Osteocyte (in vitro differentiated cells): ENCODE data around the gene IL2RA. TPM values are rescaled to one million over a fixed set of nuclear protein-coding genes. Genes with fewer than 3 reads are reported as not detected.

ENCODE experiments used
- DNase-seq: peaks from one replicate; pipeline ENCODE4 v3.0.0; 2021; ENCODE audit warnings: mixed read lengths; ENCODE audit not compliant: unreplicated experiment; ENCODE audit errors: extremely low spot score
- H3K27ac Mint-ChIP-seq: one replicate; pipeline ENCODE4 v1.8.0; 2021; ENCODE audit warnings: mild to moderate bottlenecking, mixed read lengths; ENCODE audit not compliant: unreplicated experiment
- H3K27me3 Mint-ChIP-seq: one replicate; pipeline ENCODE4 v1.8.0; 2021; ENCODE audit warnings: mixed read lengths; ENCODE audit not compliant: unreplicated experiment
- H3K36me3 Mint-ChIP-seq: one replicate; pipeline ENCODE4 v1.8.0; 2021; ENCODE audit warnings: mixed read lengths; ENCODE audit not compliant: unreplicated experiment
- H3K4me1 Mint-ChIP-seq: one replicate; pipeline ENCODE4 v1.8.0; 2021; ENCODE audit warnings: mixed read lengths; ENCODE audit not compliant: unreplicated experiment
- H3K4me3 Mint-ChIP-seq: one replicate; pipeline ENCODE4 v1.8.0; 2021; ENCODE audit warnings: mild to moderate bottlenecking, moderate library complexity, mixed read lengths; ENCODE audit not compliant: unreplicated experiment
- H3K9me3 Mint-ChIP-seq: one replicate; pipeline ENCODE4 v1.8.0; 2021; ENCODE audit warnings: mixed read lengths; ENCODE audit not compliant: unreplicated experiment
- CTCF ChIP-seq: fragments of 200-600 bp; sonication (generic); IDR thresholded peaks from 2 replicates; pipeline ENCODE4 v1.5.0; 2021; ENCODE audit warnings: antibody characterized with exemption, mild to moderate bottlenecking, moderate library complexity
- total RNA-seq: library from RNA; stranded (reverse); gene quantifications from 2 replicates; pipeline ENCODE4 v1.2.1, GENCODE V29; 2021

IL2RA gene
- total RNA-seq, 1 donor from 2014 or later: not detected

GRCh38 chr10:6023661-6024333, 38.4 kb downstream of the IL2RA start:
- TF ChIP-seq CTCF: no peak
- Mint-ChIP-seq H3K36me3 (no peaks in the 10 kb centered on the region), H3K4me1 (no peaks in the 10 kb centered on the region), H3K4me3 (no peak overlapping the region), H3K9me3 (peaks cover 6% of the 10 kb centered on the region), H3K27ac (no peak overlapping the region), H3K27me3 (peaks cover 17% of the 10 kb centered on the region)
- peak; percentile 63 for DNase-seq

- no peak overlapping the region for H3K4me3 Mint-ChIP-seq
- H3K27me3 Mint-ChIP-seq: peaks cover 11% of the 10 kb centered on the region
- no peak for DNase-seq
- no peak overlapping the region for H3K27ac Mint-ChIP-seq
- TF ChIP-seq CTCF: no peak
- no peaks in the 10 kb centered on the region for H3K36me3 Mint-ChIP-seq
- no peaks in the 10 kb centered on the region for H3K4me1 Mint-ChIP-seq
- peaks cover 7% of the 10 kb centered on the region for H3K9me3 Mint-ChIP-seq
These were observed 39.5 kb downstream of the IL2RA start for GRCh38 chr10:6022660-6023059.

DNA sequence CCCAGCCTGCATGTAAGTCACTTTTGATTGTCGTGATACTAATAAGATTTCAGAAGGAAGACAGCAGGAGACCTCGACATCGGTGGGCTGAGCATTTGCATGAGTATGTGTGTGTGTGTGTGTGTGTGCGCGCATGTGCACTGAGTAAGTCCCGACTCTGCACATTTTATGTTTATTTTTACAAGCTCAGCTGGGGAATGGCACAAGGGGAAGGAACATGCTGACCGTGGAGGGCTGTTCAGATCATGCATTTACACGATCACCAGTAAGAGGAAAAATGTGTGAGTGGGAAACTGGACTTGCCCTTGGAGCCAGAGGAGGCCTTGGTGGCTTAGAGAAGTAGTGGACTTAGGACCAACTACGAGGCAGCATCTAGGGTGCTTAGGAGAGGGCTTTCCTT, 41.3 kb downstream of the IL2RA start:
- peaks cover 13% of the 10 kb centered on the region for H3K27me3 Mint-ChIP-seq
- TF ChIP-seq CTCF: no peak
- H3K27ac Mint-ChIP-seq: no peak overlapping the region
- no peaks in the 10 kb centered on the region for H3K36me3 Mint-ChIP-seq
- H3K9me3 Mint-ChIP-seq: peaks cover 7% of the 10 kb centered on the region
- H3K4me1 Mint-ChIP-seq: no peaks in the 10 kb centered on the region
- no peak overlapping the region for H3K4me3 Mint-ChIP-seq
- DNase-seq: no peak

- H3K9me3 Mint-ChIP-seq: peaks cover 7% of the 10 kb centered on the region
- no peak overlapping the region for H3K4me3 Mint-ChIP-seq
- DNase-seq: no peak
- H3K36me3 Mint-ChIP-seq: no peaks in the 10 kb centered on the region
- no peak for TF ChIP-seq CTCF
- peaks cover 19% of the 10 kb centered on the region for H3K27me3 Mint-ChIP-seq
- H3K4me1 Mint-ChIP-seq: no peaks in the 10 kb centered on the region
- H3K27ac Mint-ChIP-seq: no peak overlapping the region
These were observed 42.4 kb downstream of the IL2RA start for GRCh38 chr10:6019796-6020195.

- TF ChIP-seq CTCF: no peak
- no peak for DNase-seq
- H3K27ac Mint-ChIP-seq: no peak overlapping the region
- no peak overlapping the region for H3K4me3 Mint-ChIP-seq
- peaks cover 7% of the 10 kb centered on the region for H3K9me3 Mint-ChIP-seq
- no peaks in the 10 kb centered on the region for H3K36me3 Mint-ChIP-seq
- H3K27me3 Mint-ChIP-seq: peaks cover 19% of the 10 kb centered on the region
- no peaks in the 10 kb centered on the region for H3K4me1 Mint-ChIP-seq
These were observed 43.0 kb downstream of the IL2RA start for GRCh38 chr10:6019010-6019782.
